SK-N-SH treated with all-trans-retinoic acid at 6 μM for 48 hours (cell line): ENCODE measurements around the gene SLC46A2.

Experiments used
- ATAC-seq: fragments of 200-7000 bp; cut with Tn5 transposase; 3 replicates; pipeline ENCODE4 v1.9.1; 2020; ENCODE audit warnings: mild to moderate bottlenecking, moderate library complexity
- ARNTL ChIP-seq: fragments of 450-650 bp; formaldehyde crosslinking; IDR thresholded peaks from 2 replicates; pipeline ENCODE4 v1.5.0; 2020; ENCODE audit warnings: low read depth, mild to moderate bottlenecking, moderate library complexity, borderline replicate concordance
- BACH2 ChIP-seq: fragments of 250-450 bp; sonication (Bioruptor Pico); IDR thresholded peaks from 2 replicates; pipeline ENCODE4 v1.9.0; 2021; ENCODE audit warnings: mild to moderate bottlenecking, borderline replicate concordance
- CREB5 ChIP-seq: fragments of 250-450 bp; sonication (Bioruptor Pico); IDR thresholded peaks from 2 replicates; pipeline ENCODE4 v1.5.1; 2020; ENCODE audit warnings: low read depth, mild to moderate bottlenecking, moderate library complexity
- CSDC2 ChIP-seq: fragments of 250-450 bp; sonication (Bioruptor Pico); IDR thresholded peaks from 2 replicates; pipeline ENCODE4 v1.5.0; 2020; ENCODE audit warnings: mild to moderate bottlenecking, moderate library complexity
- ESRRG ChIP-seq: fragments of 250-450 bp; sonication (Bioruptor Pico); IDR thresholded peaks from 2 replicates; pipeline ENCODE4 v1.6.1; 2021; ENCODE audit warnings: mild to moderate bottlenecking
- GLIS3 ChIP-seq: fragments of 250-450 bp; sonication (Bioruptor Pico); IDR thresholded peaks from 2 replicates; pipeline ENCODE4 v1.5.0; 2020; ENCODE audit warnings: mild to moderate bottlenecking, moderate library complexity
- ISL1 ChIP-seq: fragments of 250-450 bp; sonication (Bioruptor Pico); IDR thresholded peaks from 2 replicates; pipeline ENCODE4 v2.1.2; 2022; ENCODE audit warnings: mild to moderate bottlenecking, moderate library complexity
- OSR1 ChIP-seq: fragments of 250-450 bp; sonication (Bioruptor Pico); IDR thresholded peaks from 2 replicates; pipeline ENCODE4 v1.8.0; 2022; ENCODE audit warnings: moderate library complexity, mild to moderate bottlenecking, inconsistent platforms
- PATZ1 ChIP-seq: fragments of 250-450 bp; sonication (Bioruptor Pico); IDR thresholded peaks from 2 replicates; pipeline ENCODE4 v1.8.0; 2020; ENCODE audit warnings: mild to moderate bottlenecking, moderate library complexity, borderline replicate concordance
- POU6F1 ChIP-seq: fragments of 250-450 bp; sonication (Bioruptor Pico); IDR thresholded peaks from 2 replicates; pipeline ENCODE4 v1.8.0; 2021; ENCODE audit warnings: low read depth, mild to moderate bottlenecking, moderate library complexity, borderline replicate concordance
- PPARA ChIP-seq: fragments of 250-450 bp; sonication (Bioruptor Pico); IDR thresholded peaks from 2 replicates; pipeline ENCODE4 v1.5.0; 2020; ENCODE audit warnings: mild to moderate bottlenecking, borderline replicate concordance
- SNAI2 ChIP-seq: fragments of 250-450 bp; sonication (Bioruptor Pico); IDR thresholded peaks from 2 replicates; pipeline ENCODE4 v1.5.0; 2020; ENCODE audit warnings: mild to moderate bottlenecking, moderate library complexity
- TCF4 ChIP-seq: fragments of 250-450 bp; sonication (Bioruptor Pico); IDR thresholded peaks from 2 replicates; pipeline ENCODE4 v1.8.0; 2021; ENCODE audit warnings: mild to moderate bottlenecking, moderate library complexity, borderline replicate concordance
- ZC3H10 ChIP-seq: fragments of 250-450 bp; sonication (Bioruptor Pico); IDR thresholded peaks from 2 replicates; pipeline ENCODE4 v1.5.1; 2021; ENCODE audit warnings: mild to moderate bottlenecking, moderate library complexity
- ZFP3 ChIP-seq: fragments of 250-450 bp; sonication (Bioruptor Pico); IDR thresholded peaks from 2 replicates; pipeline ENCODE4 v1.5.0; 2020; ENCODE audit warnings: mild to moderate bottlenecking, moderate library complexity
- ZFP30 ChIP-seq: fragments of 450-650 bp; formaldehyde crosslinking; IDR thresholded peaks from 2 replicates; pipeline ENCODE4 v1.5.0; 2022; ENCODE audit warnings: mild to moderate bottlenecking, moderate library complexity
- ZNF565 ChIP-seq: fragments of 450-650 bp; formaldehyde crosslinking; conservative IDR thresholded peaks from 2 replicates; pipeline ENCODE4 v1.5.0; 2020; ENCODE audit warnings: low read depth, mild to moderate bottlenecking, moderate library complexity
- ZNF8 ChIP-seq: fragments of 450-650 bp; formaldehyde crosslinking; IDR thresholded peaks from 2 replicates; pipeline ENCODE4 v1.5.0; 2020; ENCODE audit warnings: mild to moderate bottlenecking, moderate library complexity
- TF ChIP-seq, protein P1 (sequence below): fragments of 250-450 bp; sonication (Bioruptor Pico); IDR thresholded peaks from 2 replicates; pipeline ENCODE4 v1.5.1; 2021; ENCODE audit warnings: mild to moderate bottlenecking, moderate library complexity
- TF ChIP-seq, protein P2 (sequence below): fragments of 250-450 bp; sonication (Bioruptor Pico); IDR thresholded peaks from 2 replicates; pipeline ENCODE4 v1.5.0; 2020; ENCODE audit warnings: mild to moderate bottlenecking, moderate library complexity

Gene SLC46A2

DNA sequence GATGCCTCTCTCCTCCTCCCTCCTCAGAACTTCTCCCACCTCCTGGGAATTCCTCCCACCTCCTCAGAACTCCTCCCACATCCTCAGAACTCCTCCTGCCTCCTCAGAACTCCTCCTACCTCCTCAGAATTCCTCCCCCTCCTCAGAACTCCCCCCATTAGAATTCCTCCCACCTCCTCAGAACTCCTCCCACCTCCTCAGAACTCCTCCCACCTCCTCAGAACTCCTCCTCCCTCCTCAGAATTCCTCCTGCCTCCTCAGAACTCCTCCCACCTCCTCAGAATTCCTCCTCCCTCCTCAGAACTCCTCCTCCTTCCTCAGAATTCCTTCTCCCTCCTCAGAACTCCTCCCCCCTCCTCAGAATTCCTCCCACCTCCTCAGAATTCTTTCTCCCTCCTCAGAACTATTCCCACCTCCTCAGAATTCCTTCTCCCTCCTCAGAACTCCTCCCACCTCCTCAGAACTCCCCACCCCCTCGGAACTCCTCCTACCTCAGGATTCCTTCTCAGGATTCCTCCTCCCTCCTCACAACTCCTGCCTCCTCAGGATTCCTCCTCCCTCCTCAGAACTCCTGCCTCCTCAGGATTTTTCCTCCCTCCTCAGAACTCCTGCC, 23.9 kb downstream of the SLC46A2 start:
- TF ChIP-seq SNAI2 (CRISPR knock-in tag) (no peak), ISL1 (CRISPR knock-in tag) (no peak), ZC3H10 (no peak), PPARA (CRISPR knock-in tag) (no peak), ARNTL (CRISPR knock-in tag) (no peak), ESRRG (CRISPR knock-in tag) (no peak), PATZ1 (CRISPR knock-in tag) (no peak), TCF4 (CRISPR knock-in tag) (no peak), BACH2 (CRISPR knock-in tag) (no peak), CSDC2 (CRISPR knock-in tag) (no peak), OSR1 (CRISPR knock-in tag) (no peak), CREB5 (no peak), ZNF8 (CRISPR knock-in tag) (no peak)
- TF ChIP-seq, protein P1, sequence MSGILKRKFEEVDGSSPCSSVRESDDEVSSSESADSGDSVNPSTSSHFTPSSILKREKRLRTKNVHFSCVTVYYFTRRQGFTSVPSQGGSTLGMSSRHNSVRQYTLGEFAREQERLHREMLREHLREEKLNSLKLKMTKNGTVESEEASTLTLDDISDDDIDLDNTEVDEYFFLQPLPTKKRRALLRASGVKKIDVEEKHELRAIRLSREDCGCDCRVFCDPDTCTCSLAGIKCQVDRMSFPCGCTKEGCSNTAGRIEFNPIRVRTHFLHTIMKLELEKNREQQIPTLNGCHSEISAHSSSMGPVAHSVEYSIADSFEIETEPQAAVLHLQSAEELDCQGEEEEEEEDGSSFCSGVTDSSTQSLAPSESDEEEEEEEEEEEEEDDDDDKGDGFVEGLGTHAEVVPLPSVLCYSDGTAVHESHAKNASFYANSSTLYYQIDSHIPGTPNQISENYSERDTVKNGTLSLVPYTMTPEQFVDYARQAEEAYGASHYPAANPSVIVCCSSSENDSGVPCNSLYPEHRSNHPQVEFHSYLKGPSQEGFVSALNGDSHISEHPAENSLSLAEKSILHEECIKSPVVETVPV (CRISPR knock-in tag): no peak
- peak; percentile 32; the same call in 1 of the 3 replicates for ATAC-seq

GRCh38 chr9:112864982-112865381, 25.7 kb downstream of the SLC46A2 start:
- TF ChIP-seq ZNF565 (CRISPR knock-in tag) (no peak), POU6F1 (CRISPR knock-in tag) (no peak)
- ATAC-seq: no peak

DNA sequence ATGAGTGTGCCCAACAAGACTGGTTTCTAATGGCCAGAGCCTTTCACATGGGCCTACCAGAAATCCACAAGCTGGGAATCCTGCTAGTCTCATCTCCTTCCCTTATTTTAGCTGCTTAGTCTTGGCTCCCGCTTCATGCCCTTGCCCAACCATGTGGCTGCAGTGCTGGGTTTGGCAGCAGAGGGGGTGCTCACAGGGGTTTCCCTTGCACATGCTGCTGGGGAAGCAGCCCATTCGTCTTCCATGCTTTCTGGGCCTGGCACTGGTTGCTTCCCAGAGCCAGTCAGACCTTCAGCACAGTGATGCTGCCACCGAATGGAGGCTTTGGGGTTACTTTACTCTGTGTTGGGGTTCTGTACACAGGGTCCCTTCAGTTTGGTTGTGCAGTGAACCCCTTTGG, 26.3 kb downstream of the SLC46A2 start:
- ATAC-seq: no peak
- TF ChIP-seq, protein P2, sequence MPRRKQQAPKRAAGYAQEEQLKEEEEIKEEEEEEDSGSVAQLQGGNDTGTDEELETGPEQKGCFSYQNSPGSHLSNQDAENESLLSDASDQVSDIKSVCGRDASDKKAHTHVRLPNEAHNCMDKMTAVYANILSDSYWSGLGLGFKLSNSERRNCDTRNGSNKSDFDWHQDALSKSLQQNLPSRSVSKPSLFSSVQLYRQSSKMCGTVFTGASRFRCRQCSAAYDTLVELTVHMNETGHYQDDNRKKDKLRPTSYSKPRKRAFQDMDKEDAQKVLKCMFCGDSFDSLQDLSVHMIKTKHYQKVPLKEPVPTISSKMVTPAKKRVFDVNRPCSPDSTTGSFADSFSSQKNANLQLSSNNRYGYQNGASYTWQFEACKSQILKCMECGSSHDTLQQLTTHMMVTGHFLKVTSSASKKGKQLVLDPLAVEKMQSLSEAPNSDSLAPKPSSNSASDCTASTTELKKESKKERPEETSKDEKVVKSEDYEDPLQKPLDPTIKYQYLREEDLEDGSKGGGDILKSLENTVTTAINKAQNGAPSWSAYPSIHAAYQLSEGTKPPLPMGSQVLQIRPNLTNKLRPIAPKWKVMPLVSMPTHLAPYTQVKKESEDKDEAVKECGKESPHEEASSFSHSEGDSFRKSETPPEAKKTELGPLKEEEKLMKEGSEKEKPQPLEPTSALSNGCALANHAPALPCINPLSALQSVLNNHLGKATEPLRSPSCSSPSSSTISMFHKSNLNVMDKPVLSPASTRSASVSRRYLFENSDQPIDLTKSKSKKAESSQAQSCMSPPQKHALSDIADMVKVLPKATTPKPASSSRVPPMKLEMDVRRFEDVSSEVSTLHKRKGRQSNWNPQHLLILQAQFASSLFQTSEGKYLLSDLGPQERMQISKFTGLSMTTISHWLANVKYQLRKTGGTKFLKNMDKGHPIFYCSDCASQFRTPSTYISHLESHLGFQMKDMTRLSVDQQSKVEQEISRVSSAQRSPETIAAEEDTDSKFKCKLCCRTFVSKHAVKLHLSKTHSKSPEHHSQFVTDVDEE (CRISPR knock-in tag): no peak
- TF ChIP-seq ZFP3 (CRISPR knock-in tag): no peak
- no peak for TF ChIP-seq BACH2 (CRISPR knock-in tag)
- TF ChIP-seq CREB5: no peak
- no peak for TF ChIP-seq PATZ1 (CRISPR knock-in tag)
- TF ChIP-seq ZFP30: no peak
- no peak for TF ChIP-seq CSDC2 (CRISPR knock-in tag)
- TF ChIP-seq ZNF565 (CRISPR knock-in tag): no peak
- TF ChIP-seq OSR1 (CRISPR knock-in tag): no peak
- TF ChIP-seq, protein P1 (CRISPR knock-in tag): no peak
- no peak for TF ChIP-seq ZNF8 (CRISPR knock-in tag)
- TF ChIP-seq ZC3H10: no peak
- TF ChIP-seq GLIS3 (CRISPR knock-in tag): no peak
